GM18520 (cell line): ENCODE measurements around the gene RTN1.

Source experiments
- ATAC-seq: cut with Tn5 transposase; IDR thresholded peaks from one replicate; pipeline ENCODE4 v1.9.1; 2021; ENCODE audit not compliant: unreplicated experiment

The RTN1 gene

DNA sequence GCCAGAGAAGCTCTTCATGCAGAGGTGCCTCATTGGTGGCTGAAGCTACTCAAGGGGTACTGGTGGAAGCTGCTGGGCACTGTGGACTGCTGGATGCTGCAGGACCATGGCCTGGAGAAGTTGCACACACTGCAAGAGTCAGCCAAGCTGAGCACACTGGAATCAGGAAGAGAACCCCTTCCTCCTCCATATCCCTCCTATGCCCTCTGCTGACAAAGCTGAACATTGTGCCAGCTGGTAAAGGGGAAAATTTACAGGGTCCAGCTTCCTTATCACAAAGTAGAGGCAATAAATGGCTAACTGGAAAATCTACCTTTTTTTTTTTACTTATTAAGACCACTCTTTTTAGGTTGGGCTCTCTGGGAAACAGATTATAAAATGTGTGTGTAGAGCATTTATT lies 300.5 kb downstream of the RTN1 start:
- ATAC-seq: no peak

DNA sequence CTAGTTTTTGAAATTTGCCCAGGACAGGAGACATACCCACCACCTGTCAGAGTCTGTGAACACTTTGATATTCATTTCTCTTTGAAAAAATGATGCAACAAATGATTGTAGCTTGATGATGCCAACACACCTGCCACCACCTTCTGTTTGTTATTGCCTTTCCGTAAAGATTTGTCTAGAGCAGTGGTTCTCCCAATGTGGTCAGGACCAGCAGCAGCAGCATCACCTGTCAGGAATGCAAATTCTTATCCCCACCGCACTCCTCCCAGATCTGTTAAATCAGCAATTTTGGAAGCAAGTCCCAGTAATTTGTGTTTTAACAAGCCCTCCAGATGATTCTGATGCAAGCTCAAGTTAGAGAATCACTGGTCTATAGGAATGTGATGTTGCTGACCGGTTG lies 303.9 kb downstream of the RTN1 start:
- ATAC-seq: no peak

DNA sequence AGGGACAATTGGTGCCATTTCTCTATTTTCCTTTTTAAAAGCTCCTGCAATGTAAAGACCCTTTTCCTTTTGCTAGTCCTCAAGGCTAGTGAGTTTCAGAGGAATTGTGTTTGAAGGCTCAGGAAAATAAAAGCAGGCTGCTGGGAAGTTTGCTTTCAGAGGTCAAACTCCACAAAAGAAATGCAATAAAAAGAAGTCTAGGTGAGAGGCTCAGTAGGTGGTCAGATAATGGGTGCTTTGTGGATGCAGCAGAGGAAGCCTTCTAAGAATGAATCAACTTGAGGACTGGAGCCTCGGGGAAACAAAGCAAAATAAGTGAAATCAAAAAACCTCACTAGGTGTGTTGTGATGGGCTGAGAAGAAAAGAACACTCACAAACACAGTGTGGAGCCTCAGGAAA lies 304.3 kb downstream of the RTN1 start:
- ATAC-seq: no peak

DNA sequence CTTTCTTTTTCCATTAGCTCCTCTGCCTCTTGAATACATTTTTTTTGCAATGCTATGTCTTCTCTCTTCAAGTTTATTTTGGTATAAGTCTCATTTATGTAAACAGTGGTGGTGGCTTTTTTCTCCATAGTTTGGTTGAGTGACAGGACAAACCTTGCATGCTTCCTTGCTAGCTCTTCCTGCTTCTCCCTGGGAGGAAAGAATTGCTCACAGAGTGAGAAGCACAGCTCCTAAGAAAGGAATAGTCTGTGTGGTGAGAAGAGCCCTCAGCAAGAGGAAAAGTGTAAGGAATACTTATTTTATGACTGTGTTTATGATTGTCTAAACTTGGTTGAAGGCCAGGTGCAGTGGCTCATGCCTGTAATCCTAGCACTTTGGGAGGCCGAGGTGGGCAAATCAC lies 305.5 kb downstream of the RTN1 start:
- ATAC-seq: no peak

DNA sequence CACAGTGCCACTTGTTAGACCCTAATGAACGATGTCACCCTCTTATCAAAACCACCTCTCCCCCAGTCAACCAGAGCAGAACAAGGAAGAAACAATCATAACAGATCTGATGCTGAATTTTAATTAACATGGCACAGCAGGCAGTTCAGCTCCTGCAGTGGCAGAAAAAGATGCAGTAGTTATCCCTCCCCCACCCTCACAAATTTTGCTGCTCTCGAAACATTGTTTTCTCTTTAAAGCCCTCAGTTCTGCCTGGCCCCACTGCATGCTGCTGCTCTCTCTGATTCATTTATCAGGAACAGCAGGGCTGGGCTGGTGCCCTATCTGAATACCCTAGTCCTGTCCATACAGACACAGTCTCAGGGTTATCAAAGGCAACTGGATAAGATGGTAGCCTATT lies 306.2 kb downstream of the RTN1 start:
- no peak for ATAC-seq

DNA sequence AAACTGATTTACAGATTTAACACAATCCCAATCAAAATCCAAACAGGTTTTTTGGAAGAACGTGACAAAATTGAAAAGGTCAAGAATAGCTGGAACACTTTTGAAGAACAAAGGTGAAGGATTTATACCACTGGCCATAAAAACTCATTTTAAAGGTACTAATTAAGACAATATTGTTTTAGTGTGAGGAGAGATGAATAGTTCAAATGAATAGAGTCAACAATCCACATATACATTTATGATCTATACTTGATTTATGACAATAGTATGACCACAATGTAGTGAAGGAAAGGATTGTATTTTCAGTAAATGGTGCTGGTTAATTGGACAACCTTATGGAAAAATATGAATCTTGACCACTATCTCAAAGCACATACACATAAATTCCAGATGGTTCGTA lies 323.3 kb downstream of the RTN1 start:
- ATAC-seq: no peak
